VCaP (cell line): ENCODE data around the gene PILRA.
"Not testable (repeated sequence)": the region's sequence is repeated elsewhere in the genome, so short reads cannot be mapped to it uniquely, and the experiment has no call there.

Experiments used
- H3K27ac ChIP-seq: fragments of 450-650 bp; 2 replicates; pipeline ENCODE4 v1.5.1; 2017
- CTCF ChIP-seq: fragments of 450-650 bp; conservative IDR thresholded peaks from 2 replicates; pipeline ENCODE4 v1.5.1; 2017; ENCODE audit warnings: mild to moderate bottlenecking, moderate library complexity

The PILRA gene

GRCh38 chr7:100364480-100364879 lies 8.8 kb upstream of the PILRA start:
- H3K27ac ChIP-seq = no peak overlapping the region
- no peak for TF ChIP-seq CTCF

- not testable (repeated sequence) for H3K27ac ChIP-seq
Observed at GRCh38 chr7:100365998-100366367, 7.3 kb upstream of the PILRA start.

GRCh38 chr7:100366411-100367250 lies 6.7 kb upstream of the PILRA start:
- H3K27ac ChIP-seq = no peak overlapping the region
- TF ChIP-seq CTCF = no peak

- TF ChIP-seq CTCF = no peak
- H3K27ac ChIP-seq = no peak overlapping the region
Observed at GRCh38 chr7:100367251-100367620, 6.1 kb upstream of the PILRA start.

GRCh38 chr7:100367676-100368613 lies 5.3 kb upstream of the PILRA start:
- no peak overlapping the region for H3K27ac ChIP-seq
- no peak for TF ChIP-seq CTCF

GRCh38 chr7:100369105-100369504 lies 4.2 kb upstream of the PILRA start:
- TF ChIP-seq CTCF = no peak
- no peak overlapping the region for H3K27ac ChIP-seq

- H3K27ac ChIP-seq = no peak overlapping the region
- no peak for TF ChIP-seq CTCF
Observed at GRCh38 chr7:100370303-100370702, 3.0 kb upstream of the PILRA start.

GRCh38 chr7:100370746-100371145 lies 2.5 kb upstream of the PILRA start:
- no peak for TF ChIP-seq CTCF
- H3K27ac ChIP-seq = no peak overlapping the region
